Fibroblast of the aortic adventitia (primary cell): Measurements from ENCODE around the gene LRCH1. TPM values are rescaled to one million over a fixed set of nuclear protein-coding genes. Genes with fewer than 3 reads are reported as not detected.

ENCODE experiments used
- DNase-seq: peaks from one replicate; pipeline ENCODE4 v3.0.0-alpha.2; 2010; ENCODE audit warnings: low read depth
- H3K4me3 ChIP-seq: 2 replicates; pipeline ENCODE4 v1.5.1; 2011; ENCODE audit warnings: low read depth, mild to moderate bottlenecking, control low read depth, low read length, moderate library complexity
- CTCF ChIP-seq: IDR thresholded peaks from 2 replicates; pipeline ENCODE4 v1.5.1; 2011; ENCODE audit warnings: mild to moderate bottlenecking, low read length, control low read depth, inconsistent platforms; ENCODE audit not compliant: insufficient read depth
- total RNA-seq: library from RNA; depleted of rRNA; stranded (reverse); fragments of >200 nt; gene quantifications from 2 replicates; pipeline ENCODE4 v1.2.3, GENCODE V29; 2012; ENCODE audit warnings: low replicate concordance

The LRCH1 gene
- total RNA-seq, 1 donor, result 9.5 TPM

- H3K4me3 ChIP-seq, result no peak overlapping the region
- DNase-seq, result no peak
- no peak for TF ChIP-seq CTCF
Observed at GRCh38 chr13:46604226-46604990, 51.4 kb downstream of the LRCH1 start.

- DNase-seq, result no peak
- no peak overlapping the region for H3K4me3 ChIP-seq
- no peak for TF ChIP-seq CTCF
Observed at GRCh38 chr13:46605076-46605824, 52.3 kb downstream of the LRCH1 start.

- no peak for DNase-seq
- no peak overlapping the region for H3K4me3 ChIP-seq
- TF ChIP-seq CTCF, result no peak
Observed at GRCh38 chr13:46605825-46606554, 53.0 kb downstream of the LRCH1 start.

GRCh38 chr13:46606970-46607369 is 54.0 kb downstream of the LRCH1 start:
- no peak for TF ChIP-seq CTCF
- no peak for DNase-seq
- no peak overlapping the region for H3K4me3 ChIP-seq

- no peak for DNase-seq
- no peak overlapping the region for H3K4me3 ChIP-seq
- TF ChIP-seq CTCF, result no peak
Observed at GRCh38 chr13:46607768-46608564, 55.0 kb downstream of the LRCH1 start.

GRCh38 chr13:46609052-46609451 is 56.1 kb downstream of the LRCH1 start:
- TF ChIP-seq CTCF, result no peak
- DNase-seq, result no peak
- no peak overlapping the region for H3K4me3 ChIP-seq
